Keratinocyte (primary cell): ENCODE results near the gene PDIA4. TPM values are rescaled to one million over a fixed set of nuclear protein-coding genes. Genes with fewer than 3 reads are reported as not detected.

Experiments
- DNase-seq: peaks from one replicate; pipeline ENCODE4 v3.0.0-alpha.2; 2011; ENCODE audit warnings: low read depth, missing footprints, low spot score
- FAIRE-seq: peaks from 2 replicates; lab custom pipeline; 2011; peaks lifted over from hg19 to GRCh38; lab: Jason Lieb, UNC
- H2AFZ ChIP-seq: 2 replicates; pipeline ENCODE4 v1.6.0; 2012; ENCODE audit warnings: low read length, control low read depth, inconsistent platforms; ENCODE audit not compliant: control insufficient read depth
- H3K27ac ChIP-seq: 2 replicates; pipeline ENCODE4 v1.5.1; 2011; ENCODE audit warnings: low read length; ENCODE audit not compliant: control insufficient read depth, insufficient read depth
- H3K27me3 ChIP-seq: 3 replicates; pipeline ENCODE4 v1.6.0; 2011; ENCODE audit warnings: low read length; ENCODE audit not compliant: control insufficient read depth, insufficient read depth; ENCODE audit errors: extremely low read depth
- H3K36me3 ChIP-seq, 2 experiments: 2 replicates in 1 of 2; 3 replicates in 1 of 2; pipeline ENCODE4 v1.5.1; 2011; ENCODE audit warnings: low read length in 2 of 2, mild to moderate bottlenecking in 1 of 2; ENCODE audit not compliant: control insufficient read depth in 2 of 2, insufficient read depth in 2 of 2; ENCODE audit errors: extremely low read depth in 1 of 2
- H3K4me1 ChIP-seq: 3 replicates; pipeline ENCODE4 v1.5.1; 2011; ENCODE audit warnings: low read length; ENCODE audit not compliant: control insufficient read depth, insufficient read depth; ENCODE audit errors: extremely low read depth
- H3K4me2 ChIP-seq: 3 replicates; pipeline ENCODE4 v1.6.0; 2011; ENCODE audit warnings: low read depth, low read length; ENCODE audit not compliant: control insufficient read depth, insufficient read depth; ENCODE audit errors: extremely low read depth
- H3K4me3 ChIP-seq, 3 experiments: fragments of 200-600 bp in 1 of 3; sonication (generic) in 1 of 3; 2 replicates in 2 of 3; 3 replicates in 1 of 3; pipeline ENCODE4 v1.5.1; 2011 to 2016; ENCODE audit warnings: low read length in 3 of 3, mild to moderate bottlenecking in 3 of 3, control low read depth in 2 of 3, inconsistent platforms in 1 of 3, low read depth in 1 of 3, mixed read lengths in 1 of 3, mixed run types in 1 of 3, moderate library complexity in 1 of 3; ENCODE audit not compliant: control insufficient read depth in 2 of 3, insufficient read depth in 2 of 3; ENCODE audit errors: extremely low read depth in 1 of 3
- H3K79me2 ChIP-seq: 2 replicates; pipeline ENCODE4 v1.6.0; 2012; ENCODE audit warnings: low read length; ENCODE audit not compliant: control insufficient read depth, insufficient read depth
- H3K9ac ChIP-seq: 3 replicates; pipeline ENCODE4 v1.6.0; 2011; ENCODE audit warnings: low read length; ENCODE audit not compliant: control insufficient read depth, insufficient read depth; ENCODE audit errors: extremely low read depth
- H3K9me1 ChIP-seq: 3 replicates; pipeline ENCODE4 v1.6.0; 2011; ENCODE audit warnings: low read length; ENCODE audit not compliant: control insufficient read depth, insufficient read depth; ENCODE audit errors: extremely low read depth
- H3K9me3 ChIP-seq: 2 replicates; pipeline ENCODE4 v1.5.1; 2012; ENCODE audit warnings: low read depth, low read length; ENCODE audit not compliant: control insufficient read depth
- H4K20me1 ChIP-seq: 3 replicates; pipeline ENCODE4 v1.6.0; 2011; ENCODE audit warnings: low read length; ENCODE audit not compliant: control insufficient read depth, insufficient read depth; ENCODE audit errors: extremely low read depth
- CTCF ChIP-seq, 3 experiments: IDR thresholded peaks in 1 of 3; conservative IDR thresholded peaks in 1 of 3; optimal IDR thresholded peaks in 1 of 3; 2 replicates in 2 of 3; 3 replicates in 1 of 3; pipeline versions ENCODE3 to v1.5.1; 2011; ENCODE audit warnings: low read length in 3 of 3, mild to moderate bottlenecking in 3 of 3, moderate library complexity in 2 of 3, control low read depth in 1 of 3, inconsistent platforms in 1 of 3; ENCODE audit not compliant: insufficient read depth in 2 of 3; ENCODE audit errors: extremely low read depth in 1 of 3
- EZH2 ChIP-seq: IDR thresholded peaks from one replicate; pipeline ENCODE4 v1.6.1; 2012; ENCODE audit warnings: inconsistent platforms, mild to moderate bottlenecking, low read length, moderate library complexity
- dilution Hi-C: fragments of 300-500 bp; cut with MboI; formaldehyde crosslinking; loops from one replicate; pipeline ENCODE4 v1.7.0; 2020; ENCODE audit warnings: low sequenced_read_pairs; ENCODE audit not compliant: extremely low pct_ligation_motif_present
- polyA plus RNA-seq, 5 experiments: library from polyadenylated mRNA; depleted of rRNA in 3 of 5; stranded (reverse) in 3 of 5; stranded (forward) in 1 of 5; unstranded in 1 of 5; fragments of >200 nt; gene quantifications; 1 replicate in 1 of 5; 2 replicates in 3 of 5; 3 replicates in 1 of 5; pipeline versions ENCODE4 v1.2.1 to v1.2.3, GENCODE V29; 2011 to 2012; ENCODE audit warnings: missing spikeins in 2 of 5, low read depth in 1 of 5, low replicate concordance in 1 of 5

Gene PDIA4
- polyA plus RNA-seq, 1 donor (not counting 4 experiments of a cell fraction or from before 2014, with no cell fraction given) = 145 TPM

DNA sequence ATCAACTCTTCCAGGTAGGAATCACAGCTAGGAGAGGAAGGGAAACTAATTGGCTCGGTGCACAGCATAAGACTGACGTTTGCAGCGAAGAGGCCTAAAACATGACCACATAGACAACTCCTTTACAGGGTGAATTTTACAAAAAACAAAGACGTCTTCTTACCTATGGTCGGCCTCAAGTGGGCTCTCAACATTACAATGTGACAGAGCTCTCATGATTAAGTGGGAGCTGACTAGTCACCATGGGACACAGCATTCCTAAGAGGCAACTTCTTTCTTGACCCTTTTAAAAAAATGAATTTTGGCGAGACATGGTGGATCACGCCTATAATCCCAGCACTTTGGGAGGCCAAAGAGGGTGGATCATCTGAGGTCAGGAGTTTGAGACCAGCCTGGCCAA is 4.6 kb downstream of the PDIA4 start:
- dilution Hi-C loops = no loop called here
- peaks cover 6% of the 10 kb centered on the region for H4K20me1 ChIP-seq

GRCh38 chr7:149022756-149023360 is 5.4 kb downstream of the PDIA4 start:
- H3K9me1 ChIP-seq = no peaks in the 10 kb centered on the region
- H3K36me3 ChIP-seq = peaks cover 6 to 20% of the 10 kb centered on the region in 2 experiments
- no peak for DNase-seq
- TF ChIP-seq EZH2 = no peak
- TF ChIP-seq CTCF (optimal IDR thresholded peaks at IDR 0.05 in 1 of 3, IDR thresholded peaks at IDR 0.05 in 1 of 3, conservative IDR thresholded peaks at IDR 0.05 in 1 of 3; ENCODE audit: extremely low read depth in 1 of 3, insufficient read depth in 2 of 3, low read length in 3 of 3) = no peak
- no peak for FAIRE-seq
- H3K4me1 ChIP-seq = peaks cover 16% of the 10 kb centered on the region
- H3K9ac ChIP-seq = no peak overlapping the region
- no peak overlapping the region for H3K4me3 ChIP-seq
- no peak overlapping the region for H3K4me2 ChIP-seq
- dilution Hi-C loops = no loop called here
- H3K79me2 ChIP-seq = peaks cover 70% of the 10 kb centered on the region
- H3K9me3 ChIP-seq = no peaks in the 10 kb centered on the region
- no peaks in the 10 kb centered on the region for H3K27me3 ChIP-seq
- H2AFZ ChIP-seq = no peak overlapping the region
- peaks cover 6% of the 10 kb centered on the region for H4K20me1 ChIP-seq
- no peak overlapping the region for H3K27ac ChIP-seq

More for the DNA sequence above, 4.6 kb downstream of the PDIA4 start:
- no peaks in the 10 kb centered on the region for H3K27me3 ChIP-seq
- peaks cover 6 to 20% of the 10 kb centered on the region in 2 experiments for H3K36me3 ChIP-seq
- H3K9me3 ChIP-seq = no peaks in the 10 kb centered on the region
- FAIRE-seq (no peak), DNase-seq (no peak)
- TF ChIP-seq EZH2 = no peak
- TF ChIP-seq CTCF (optimal IDR thresholded peaks at IDR 0.05 in 1 of 3, IDR thresholded peaks at IDR 0.05 in 1 of 3, conservative IDR thresholded peaks at IDR 0.05 in 1 of 3; ENCODE audit: extremely low read depth in 1 of 3, insufficient read depth in 2 of 3, low read length in 3 of 3) = no peak
- no peak overlapping the region for H2AFZ ChIP-seq
- peaks cover 16% of the 10 kb centered on the region for H3K4me1 ChIP-seq
- H3K79me2 ChIP-seq = peaks cover 72% of the 10 kb centered on the region
- no peak overlapping the region for H3K4me2 ChIP-seq
- H3K27ac ChIP-seq = no peak overlapping the region
- no peak overlapping the region for H3K9ac ChIP-seq
- H3K9me1 ChIP-seq = no peaks in the 10 kb centered on the region
- H3K4me3 ChIP-seq = no peak overlapping the region
